CD4-positive, alpha-beta T cell treated with Interferon gamma for 1 hour (primary cell): ENCODE results near the gene SETBP1.
"Not testable (repeated sequence)": the region's sequence is repeated elsewhere in the genome, so short reads cannot be mapped to it uniquely, and the experiment has no call there.

ENCODE experiments used
- DNase-seq: peaks from one replicate; pipeline ENCODE4 v3.0.0-alpha.2; 2020

Gene SETBP1

GRCh38 chr18:44796429-44797428 lies 116.0 kb downstream of the SETBP1 start:
- no peak for DNase-seq

- no peak for DNase-seq
Observed at GRCh38 chr18:44798433-44799048, 117.9 kb downstream of the SETBP1 start.

GRCh38 chr18:44799382-44799906 lies 118.8 kb downstream of the SETBP1 start:
- DNase-seq, result no peak

GRCh38 chr18:44799907-44800421 lies 119.3 kb downstream of the SETBP1 start:
- DNase-seq, result no peak

GRCh38 chr18:44800766-44801165 lies 120.1 kb downstream of the SETBP1 start:
- not testable (repeated sequence) for DNase-seq

GRCh38 chr18:44801781-44802180 lies 121.1 kb downstream of the SETBP1 start:
- DNase-seq, result no peak

GRCh38 chr18:44802508-44802907 lies 121.8 kb downstream of the SETBP1 start:
- DNase-seq, result no peak

GRCh38 chr18:44803019-44803650 lies 122.4 kb downstream of the SETBP1 start:
- DNase-seq, result no peak

GRCh38 chr18:44804033-44804432 lies 123.3 kb downstream of the SETBP1 start:
- no peak for DNase-seq

- DNase-seq, result no peak
Observed at GRCh38 chr18:44805176-44805575, 124.5 kb downstream of the SETBP1 start.

- no peak for DNase-seq
Observed at GRCh38 chr18:44805643-44806042, 125.0 kb downstream of the SETBP1 start.

- DNase-seq, result no peak
Observed at GRCh38 chr18:44807766-44808165, 127.1 kb downstream of the SETBP1 start.

- DNase-seq, result no peak
Observed at GRCh38 chr18:44811572-44812125, 131.0 kb downstream of the SETBP1 start.

- no peak for DNase-seq
Observed at GRCh38 chr18:44812426-44812825, 131.7 kb downstream of the SETBP1 start.

- no peak for DNase-seq
Observed at GRCh38 chr18:44813586-44813985, 132.9 kb downstream of the SETBP1 start.

- DNase-seq, result no peak
Observed at GRCh38 chr18:44815108-44815507, 134.4 kb downstream of the SETBP1 start.

GRCh38 chr18:44816050-44816449 lies 135.4 kb downstream of the SETBP1 start:
- DNase-seq, result no peak

GRCh38 chr18:44816477-44816876 lies 135.8 kb downstream of the SETBP1 start:
- DNase-seq, result no peak

GRCh38 chr18:44817831-44818473 lies 137.3 kb downstream of the SETBP1 start:
- DNase-seq, result no peak

- DNase-seq, result no peak
Observed at GRCh38 chr18:44818668-44819403, 138.1 kb downstream of the SETBP1 start.

- DNase-seq, result no peak
Observed at GRCh38 chr18:44819944-44820510, 139.3 kb downstream of the SETBP1 start.
